Lower leg skin (tissue), 3 donors: ENCODE results near the gene DLST.

ENCODE experiments used
- POLR2A ChIP-seq, 2 donors: fragments of 450-650 bp; IDR thresholded peaks; one replicate each; pipeline ENCODE4 v1.6.1; 2016 to 2017; ENCODE audit warnings: antibody characterized with exemption in 2 of 2, mild to moderate bottlenecking in 1 of 2, moderate library complexity in 1 of 2
- TF ChIP-seq, protein P1 (sequence below), 3 donors: fragments of 450-650 bp; IDR thresholded peaks; one replicate each; pipeline ENCODE4 v1.5.1; 2016; ENCODE audit warnings: antibody characterized with exemption in 3 of 3, mild to moderate bottlenecking in 3 of 3, moderate library complexity in 2 of 3

GRCh38 chr14:74932401-74932901 lies 50.7 kb downstream of the DLST start:
- TF ChIP-seq, protein P1, sequence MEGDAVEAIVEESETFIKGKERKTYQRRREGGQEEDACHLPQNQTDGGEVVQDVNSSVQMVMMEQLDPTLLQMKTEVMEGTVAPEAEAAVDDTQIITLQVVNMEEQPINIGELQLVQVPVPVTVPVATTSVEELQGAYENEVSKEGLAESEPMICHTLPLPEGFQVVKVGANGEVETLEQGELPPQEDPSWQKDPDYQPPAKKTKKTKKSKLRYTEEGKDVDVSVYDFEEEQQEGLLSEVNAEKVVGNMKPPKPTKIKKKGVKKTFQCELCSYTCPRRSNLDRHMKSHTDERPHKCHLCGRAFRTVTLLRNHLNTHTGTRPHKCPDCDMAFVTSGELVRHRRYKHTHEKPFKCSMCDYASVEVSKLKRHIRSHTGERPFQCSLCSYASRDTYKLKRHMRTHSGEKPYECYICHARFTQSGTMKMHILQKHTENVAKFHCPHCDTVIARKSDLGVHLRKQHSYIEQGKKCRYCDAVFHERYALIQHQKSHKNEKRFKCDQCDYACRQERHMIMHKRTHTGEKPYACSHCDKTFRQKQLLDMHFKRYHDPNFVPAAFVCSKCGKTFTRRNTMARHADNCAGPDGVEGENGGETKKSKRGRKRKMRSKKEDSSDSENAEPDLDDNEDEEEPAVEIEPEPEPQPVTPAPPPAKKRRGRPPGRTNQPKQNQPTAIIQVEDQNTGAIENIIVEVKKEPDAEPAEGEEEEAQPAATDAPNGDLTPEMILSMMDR (IDR thresholded peaks at IDR 0.05) = no peak
- TF ChIP-seq POLR2A (IDR thresholded peaks at IDR 0.05) = no peak
